ENCODE results near the gene RCBTB2. TPM values are rescaled to one million over a fixed set of nuclear protein-coding genes. Genes with fewer than 3 reads are reported as not detected.

The RCBTB2 gene
- total RNA-seq, 4 donors from 2014 or later = 8.1 to 24.7 (median 14.9) TPM

GRCh38 chr13:48559638-48560320 lies 26.9 kb upstream of the RCBTB2 start:
- Histone ChIP-seq H3K4me1 (peaks cover 0 to 31% (median 9%) of the 10 kb centered on the region in 3 donors), H3K4me3 (no peak overlapping the region), H3K27ac (no peak overlapping the region), H3K36me3 (no peaks in the 10 kb centered on the region), H3K27me3 (no peaks in the 10 kb centered on the region), H3K9me3 (peaks cover 0 to 10% (median 0%) of the 10 kb centered on the region in 3 donors)
- intact Hi-C loops (cut with DNase I) = no loop called here
- 57 to 77% methylated on average over 5 of the region's 5 CpGs for WGBS, 2 donors
- TF ChIP-seq CTCF (IDR thresholded peaks at IDR 0.05) (no peak), POLR2A (IDR thresholded peaks at IDR 0.05) (no peak)
- DNase-seq = no peak

- H3K9me3 ChIP-seq = peaks cover 0 to 20% (median under 1%) of the 10 kb centered on the region in 3 donors
- no peak overlapping the region for H3K4me3 ChIP-seq
- no peaks in the 10 kb centered on the region for H3K36me3 ChIP-seq
- intact Hi-C loops (cut with DNase I) = no loop called here
- no peaks in the 10 kb centered on the region for H3K27me3 ChIP-seq
- DNase-seq = no peak
- WGBS, 2 donors = 57 to 82% methylated on average over 2 of the region's 2 CpGs
- peaks cover 0 to 9% (median 0%) of the 10 kb centered on the region in 3 donors for H3K4me1 ChIP-seq
- no peak for TF ChIP-seq CTCF (IDR thresholded peaks at IDR 0.05)
- TF ChIP-seq POLR2A (IDR thresholded peaks at IDR 0.05) = no peak
- no peak overlapping the region for H3K27ac ChIP-seq
Observed at GRCh38 chr13:48556817-48557216, 23.9 kb upstream of the RCBTB2 start.

GRCh38 chr13:48555441-48555840 lies 22.6 kb upstream of the RCBTB2 start:
- Histone ChIP-seq H3K9me3 (peaks cover 0 to 34% (median 7%) of the 10 kb centered on the region in 3 donors), H3K27ac (no peak overlapping the region), H3K4me3 (no peak overlapping the region), H3K36me3 (no peaks in the 10 kb centered on the region), H3K4me1 (no peaks in the 10 kb centered on the region), H3K27me3 (no peaks in the 10 kb centered on the region)
- no peak for TF ChIP-seq POLR2A (IDR thresholded peaks at IDR 0.05)
- no peak for TF ChIP-seq CTCF (IDR thresholded peaks at IDR 0.05)
- intact Hi-C loops (cut with DNase I) = no loop called here
- DNase-seq = no peak

- no peak overlapping the region for H3K4me3 ChIP-seq
- no peaks in the 10 kb centered on the region for H3K4me1 ChIP-seq
- TF ChIP-seq POLR2A (IDR thresholded peaks at IDR 0.05) = no peak
- no peak for TF ChIP-seq CTCF (IDR thresholded peaks at IDR 0.05)
- no peak for DNase-seq
- H3K36me3 ChIP-seq = no peaks in the 10 kb centered on the region
- no peak overlapping the region for H3K27ac ChIP-seq
- H3K27me3 ChIP-seq = no peaks in the 10 kb centered on the region
- H3K9me3 ChIP-seq = peaks cover 0 to 34% (median 7%) of the 10 kb centered on the region in 3 donors
- no CpG with 5 or more reads among the region's 1 CpG for WGBS, 2 donors
- intact Hi-C loops (cut with DNase I) = no loop called here
Observed at GRCh38 chr13:48551329-48551728, 18.4 kb upstream of the RCBTB2 start.

DNA sequence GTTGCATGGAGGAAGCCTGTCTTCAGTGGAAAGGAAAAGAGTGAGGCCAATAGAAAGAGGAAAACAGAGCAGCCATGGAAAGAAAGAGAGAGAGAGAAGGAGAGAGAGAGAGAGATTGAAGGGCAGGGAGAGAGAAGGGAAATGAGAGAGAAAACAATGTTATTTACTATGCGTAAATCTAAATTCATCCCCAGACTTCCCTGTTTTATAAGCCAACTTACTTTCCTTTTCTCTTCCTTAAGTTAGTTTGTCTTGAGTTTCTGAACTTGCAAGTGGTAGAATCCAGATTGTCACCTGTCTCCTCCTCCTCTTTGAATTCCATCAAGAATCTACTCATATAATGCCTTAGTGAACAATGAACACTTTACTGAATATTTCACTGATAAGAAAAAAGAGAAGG lies 16.8 kb upstream of the RCBTB2 start:
- H3K27me3 ChIP-seq = no peaks in the 10 kb centered on the region
- H3K27ac ChIP-seq = no peak overlapping the region
- WGBS, 2 donors = 64 to 85% methylated on average over 1 of the region's 1 CpG
- peaks cover 0 to 23% (median 7%) of the 10 kb centered on the region in 3 donors for H3K9me3 ChIP-seq
- intact Hi-C loops (cut with DNase I) = no loop called here
- DNase-seq = no peak
- no peaks in the 10 kb centered on the region for H3K36me3 ChIP-seq
- peaks cover 0 to 5% (median 0%) of the 10 kb centered on the region in 3 donors for H3K4me1 ChIP-seq
- no peak overlapping the region for H3K4me3 ChIP-seq
- no peak for TF ChIP-seq CTCF (IDR thresholded peaks at IDR 0.05)
- TF ChIP-seq POLR2A (IDR thresholded peaks at IDR 0.05) = no peak
